Measurements from ENCODE around the gene DENR. TPM values are rescaled to one million over a fixed set of nuclear protein-coding genes. Genes with fewer than 3 reads are reported as not detected.

The DENR gene
- total and polyA plus RNA-seq, 7 experiments from 2014 or later = 29.5 to 75.8 (median 50.5) TPM

- no peak overlapping the region for H3K27ac ChIP-seq (ENCODE audit: low read depth, low read length)
- no peak overlapping the region for H3K4me3 ChIP-seq (ENCODE audit: low read length)
- Mint-ChIP-seq H3K27ac (peak overlapping the region in 5 of 9 donors; percentile 17 to 62 (median 28)), H3K9me3 (no peaks in the 10 kb centered on the region), H3K36me3 (peaks cover 0 to 4% (median 0%) of the 10 kb centered on the region in 5 donors), H3K4me1 (peaks cover 0 to 69% (median 23%) of the 10 kb centered on the region in 7 donors), H3K27me3 (no peaks in the 10 kb centered on the region), H3K4me3 (peak overlapping the region in 1 of 10 donors; percentile 57)
- intact Hi-C loops (cut with micrococcal nuclease) = no loop called here
- DNase-seq (no peak), ATAC-seq (no peak)
- CTCF ChIA-PET = interaction anchor here (0.6 kb wide), 1 partner anchor 381 kb away, joined by 3 read pairs; no protein-coding TSS in a partner anchor
- H3K9me3 ChIP-seq (ENCODE audit: control insufficient read depth in 2 of 3, low read length in 3 of 3) = no peaks in the 10 kb centered on the region
- POLR2A ChIA-PET = interaction anchor here (0.5 kb wide), 1 partner anchor 13 kb away, joined by 3 read pairs; no protein-coding TSS in a partner anchor
- peaks cover 0 to 9% of the 10 kb centered on the region in 2 donors for H3K4me1 ChIP-seq (ENCODE audit: control insufficient read depth in 2 of 2, insufficient read depth in 2 of 2, low read length in 2 of 2)
- no peaks in the 10 kb centered on the region for H3K36me3 ChIP-seq (ENCODE audit: control insufficient read depth in 2 of 3, insufficient read depth in 3 of 3, low read length in 3 of 3)
- H3K27me3 ChIP-seq (ENCODE audit: control insufficient read depth in 2 of 2, insufficient read depth in 2 of 2, low read length in 2 of 2) = no peaks in the 10 kb centered on the region
Measured at GRCh38 chr12:122725452-122726079, 27.1 kb upstream of the DENR start.

- intact Hi-C loops (cut with micrococcal nuclease) = no loop called here
- Mint-ChIP-seq H3K9me3 (no peaks in the 10 kb centered on the region), H3K4me1 (peaks cover 0 to 70% (median 27%) of the 10 kb centered on the region in 7 donors), H3K27ac (peak overlapping the region in 4 of 9 donors; percentile 17 to 62 (median 38)), H3K27me3 (no peaks in the 10 kb centered on the region), H3K4me3 (peak overlapping the region in 1 of 10 donors; percentile 57), H3K36me3 (peaks cover 0 to 3% (median 0%) of the 10 kb centered on the region in 5 donors)
- ChIA-PET POLR2A (interaction anchor here (0.5 kb wide), 1 partner anchor 13 kb away, joined by 3 read pairs; no protein-coding TSS in a partner anchor), CTCF (interaction anchor here (0.6 kb wide), 1 partner anchor 381 kb away, joined by 3 read pairs; no protein-coding TSS in a partner anchor)
- Histone ChIP-seq H3K36me3 (ENCODE audit: control insufficient read depth in 2 of 3, insufficient read depth in 3 of 3, low read length in 3 of 3) (no peaks in the 10 kb centered on the region), H3K9me3 (ENCODE audit: control insufficient read depth in 2 of 3, low read length in 3 of 3) (no peaks in the 10 kb centered on the region), H3K27me3 (ENCODE audit: control insufficient read depth in 2 of 2, insufficient read depth in 2 of 2, low read length in 2 of 2) (no peaks in the 10 kb centered on the region), H3K27ac (ENCODE audit: low read depth, low read length) (no peak overlapping the region), H3K4me3 (ENCODE audit: low read length) (no peak overlapping the region), H3K4me1 (ENCODE audit: control insufficient read depth in 2 of 2, insufficient read depth in 2 of 2, low read length in 2 of 2) (peaks cover 0 to 14% of the 10 kb centered on the region in 2 donors)
- ATAC-seq = peak; percentile 69
- DNase-seq = peak in 1 of 9 donors; percentile 47
Measured at GRCh38 chr12:122726080-122726558, 26.5 kb upstream of the DENR start.

GRCh38 chr12:122729583-122730214 is 22.9 kb upstream of the DENR start:
- peak overlapping the region in 9 of 10 donors; percentile 30 to 78 (median 63) for H3K4me3 Mint-ChIP-seq
- Histone ChIP-seq H3K27ac (ENCODE audit: low read depth, low read length) (no peak overlapping the region), H3K27me3 (ENCODE audit: control insufficient read depth in 2 of 2, insufficient read depth in 2 of 2, low read length in 2 of 2) (no peaks in the 10 kb centered on the region), H3K4me3 (ENCODE audit: low read length) (peak overlapping the region; percentile 31), H3K9me3 (ENCODE audit: control insufficient read depth in 2 of 3, low read length in 3 of 3) (no peaks in the 10 kb centered on the region), H3K36me3 (ENCODE audit: control insufficient read depth in 2 of 3, insufficient read depth in 3 of 3, low read length in 3 of 3) (no peaks in the 10 kb centered on the region), H3K4me1 (ENCODE audit: control insufficient read depth in 2 of 2, insufficient read depth in 2 of 2, low read length in 2 of 2) (peaks cover 0 to 25% of the 10 kb centered on the region in 2 donors)
- H3K27ac Mint-ChIP-seq = peak overlapping the region in 8 of 9 donors; percentile 18 to 91 (median 60)
- ATAC-seq (no peak), DNase-seq (no peak)
- H3K27me3 Mint-ChIP-seq = peaks cover 0 to 4% (median 0%) of the 10 kb centered on the region in 5 donors
- ChIA-PET CTCF (no interaction called here), POLR2A (interaction anchor here (1.0 kb wide), 1 partner anchor 503 kb away, joined by 3 read pairs; the partner anchor contains the start of genes MPHOSPH9 and MTRFR)
- peaks cover 0 to 4% (median 0%) of the 10 kb centered on the region in 5 donors for H3K36me3 Mint-ChIP-seq
- intact Hi-C loops (cut with micrococcal nuclease) = loop anchor here in 1 of 2 donors (1.0 to 5.0 kb wide), 2 partner anchors 23 to 82 kb away; partner anchors contain the start of gene DENR
- peaks cover 0 to 5% (median 0%) of the 10 kb centered on the region in 11 donors for H3K9me3 Mint-ChIP-seq
- H3K4me1 Mint-ChIP-seq = peaks cover 22 to 87% (median 55%) of the 10 kb centered on the region in 7 donors

- H3K4me1 Mint-ChIP-seq = peaks cover 22 to 80% (median 55%) of the 10 kb centered on the region in 7 donors
- H3K27ac Mint-ChIP-seq = peak within 1 kb of the TSS in 8 of 9 donors; percentile 18 to 91 (median 51)
- Histone ChIP-seq H3K4me1 (ENCODE audit: control insufficient read depth in 2 of 2, insufficient read depth in 2 of 2, low read length in 2 of 2) (peaks cover 0 to 25% of the 10 kb centered on the region in 2 donors), H3K9me3 (ENCODE audit: control insufficient read depth in 2 of 3, low read length in 3 of 3) (no peaks in the 10 kb centered on the region), H3K36me3 (ENCODE audit: control insufficient read depth in 2 of 3, insufficient read depth in 3 of 3, low read length in 3 of 3) (no peaks in the 10 kb centered on the region), H3K27me3 (ENCODE audit: control insufficient read depth in 2 of 2, insufficient read depth in 2 of 2, low read length in 2 of 2) (no peaks in the 10 kb centered on the region), H3K27ac (ENCODE audit: low read depth, low read length) (no peak within 1 kb of the TSS), H3K4me3 (ENCODE audit: low read length) (peak within 1 kb of the TSS; percentile 31)
- H3K9me3 Mint-ChIP-seq = peaks cover 0 to 5% (median 0%) of the 10 kb centered on the region in 11 donors
- peaks cover 0 to 4% (median 0%) of the 10 kb centered on the region in 5 donors for H3K27me3 Mint-ChIP-seq
- ChIA-PET POLR2A (interaction anchor here (1.0 kb wide), 1 partner anchor 503 kb away, joined by 3 read pairs; the partner anchor contains the start of genes MPHOSPH9 and MTRFR), CTCF (no interaction called here)
- peaks cover 0 to 4% (median 0%) of the 10 kb centered on the region in 5 donors for H3K36me3 Mint-ChIP-seq
- peak within 1 kb of the TSS; percentile 30 to 78 (median 63) for H3K4me3 Mint-ChIP-seq
- peak; percentile 63 for ATAC-seq
- DNase-seq = peak in 7 of 9 donors; percentile 5 to 75 (median 48)
- intact Hi-C loops (cut with micrococcal nuclease) = loop anchor here in 1 of 2 donors (5.0 kb wide), 1 partner anchor 83 kb away; no protein-coding TSS in a partner anchor
Measured at GRCh38 chr12:122730215-122731014, 22.2 kb upstream of the DENR start, which contains the start of gene HCAR1. Gene HCAR1 (minus strand): TSS chr12:122730844. CDS start chr12:122730339, 505 bp downstream.

GRCh38 chr12:122732170-122732569 is 20.5 kb upstream of the DENR start:
- peaks cover 0 to 6% (median 0%) of the 10 kb centered on the region in 5 donors for H3K36me3 Mint-ChIP-seq
- H3K27me3 ChIP-seq (ENCODE audit: control insufficient read depth in 2 of 2, insufficient read depth in 2 of 2, low read length in 2 of 2) = no peaks in the 10 kb centered on the region
- intact Hi-C loops (cut with micrococcal nuclease) = loop anchor here in 1 of 2 donors (5.0 kb wide), 1 partner anchor 85 kb away; no protein-coding TSS in a partner anchor
- H3K36me3 ChIP-seq (ENCODE audit: control insufficient read depth in 2 of 3, insufficient read depth in 3 of 3, low read length in 3 of 3) = no peaks in the 10 kb centered on the region
- POLR2A ChIA-PET = no interaction called here
- CTCF ChIA-PET = no interaction called here
- peaks cover 0 to 10% (median 0%) of the 10 kb centered on the region in 11 donors for H3K9me3 Mint-ChIP-seq
- peak overlapping the region; percentile 4 to 83 (median 45) for H3K27ac Mint-ChIP-seq
- peak overlapping the region in 9 of 10 donors; percentile 17 to 74 (median 66) for H3K4me3 Mint-ChIP-seq
- H3K4me1 Mint-ChIP-seq = peaks cover 20 to 66% (median 47%) of the 10 kb centered on the region in 7 donors
- peaks cover 0 to 25% of the 10 kb centered on the region in 2 donors for H3K4me1 ChIP-seq (ENCODE audit: control insufficient read depth in 2 of 2, insufficient read depth in 2 of 2, low read length in 2 of 2)
- peak overlapping the region; percentile 23 for H3K27ac ChIP-seq (ENCODE audit: low read depth, low read length)
- ATAC-seq = peak; percentile 68
- H3K9me3 ChIP-seq (ENCODE audit: control insufficient read depth in 2 of 3, low read length in 3 of 3) = no peaks in the 10 kb centered on the region
- no peak overlapping the region for H3K4me3 ChIP-seq (ENCODE audit: low read length)
- DNase-seq = peak in 6 of 9 donors; percentile 5 to 53 (median 22)
- H3K27me3 Mint-ChIP-seq = peaks cover 0 to 4% (median 0%) of the 10 kb centered on the region in 5 donors

Measured in naive thymus-derived CD4-positive, alpha-beta T cell (primary cell).